Stimulated activated CD4-positive, alpha-beta T cell treated with anti-CD3 and anti-CD28 coated beads, TNF-alpha, amount 100 ng/mL, for 4 hours (primary cell): ENCODE results near the gene POLR3A.

Experiments
- DNase-seq, 3 experiments: peaks; one replicate each; pipeline ENCODE4 v3.0.0-alpha.2; 2020; ENCODE audit warnings: low read depth in 3 of 3

POLR3A gene

GRCh38 chr10:78046711-78047269 lies 17.5 kb upstream of the POLR3A start:
- DNase-seq: no peak

GRCh38 chr10:78045856-78046255 lies 16.5 kb upstream of the POLR3A start:
- DNase-seq: no peak

GRCh38 chr10:78045237-78045636 lies 15.9 kb upstream of the POLR3A start:
- no peak for DNase-seq

- DNase-seq: no peak
Measured at GRCh38 chr10:78044699-78045098, 15.4 kb upstream of the POLR3A start.

GRCh38 chr10:78044179-78044578 lies 14.9 kb upstream of the POLR3A start:
- no peak for DNase-seq

GRCh38 chr10:78042752-78043104 lies 13.4 kb upstream of the POLR3A start:
- no peak for DNase-seq

GRCh38 chr10:78042058-78042751 lies 12.9 kb upstream of the POLR3A start:
- DNase-seq: no peak

GRCh38 chr10:78041170-78042057 lies 12.1 kb upstream of the POLR3A start:
- no peak for DNase-seq

- no peak for DNase-seq
Measured at GRCh38 chr10:78039743-78040142, 10.4 kb upstream of the POLR3A start.

GRCh38 chr10:78038791-78039547 lies 9.7 kb upstream of the POLR3A start:
- DNase-seq: no peak

GRCh38 chr10:78038105-78038504 lies 8.8 kb upstream of the POLR3A start:
- no peak for DNase-seq

GRCh38 chr10:78035933-78036583 lies 6.7 kb upstream of the POLR3A start:
- no peak for DNase-seq

GRCh38 chr10:78035437-78035836 lies 6.1 kb upstream of the POLR3A start:
- DNase-seq: no peak

- DNase-seq: no peak
Measured at GRCh38 chr10:78035025-78035424, 5.7 kb upstream of the POLR3A start.

- DNase-seq: peak; percentile 83 to 94 (median 90)
Measured at GRCh38 chr10:78033637-78034470, 4.5 kb upstream of the POLR3A start, which contains the start of gene RPS24. TSS of gene RPS24 (plus strand) at chr10:78033863. CDS start at chr10:78033902, 39 bp downstream.

- DNase-seq: no peak
Measured at GRCh38 chr10:78033387-78033636, 4.0 kb upstream of the POLR3A start.

- DNase-seq: no peak
Measured at GRCh38 chr10:78028438-78029268, 662 bp downstream of the POLR3A start.

GRCh38 chr10:78025685-78026364 lies 3.5 kb downstream of the POLR3A start:
- no peak for DNase-seq

GRCh38 chr10:78023741-78024140 lies 5.6 kb downstream of the POLR3A start:
- DNase-seq: no peak
